Kidney (tissue), 14 donors: ENCODE data around the gene IFI16. TPM values are rescaled to one million over a fixed set of nuclear protein-coding genes. Genes with fewer than 3 reads are reported as not detected.

Source experiments
- DNase-seq, 5 donors: peaks; one replicate each; pipeline ENCODE4 v3.0.0-alpha.2; 2013 to 2020
- FAIRE-seq: peaks from 2 replicates; lab custom pipeline; 2012; peaks lifted over from hg19 to GRCh38; lab: Jason Lieb, UNC
- H3K27ac ChIP-seq, 2 donors: one replicate each; pipeline ENCODE4 v1.7.0; 2013; ENCODE audit warnings: low read depth in 2 of 2, low read length in 2 of 2, inconsistent platforms in 1 of 2
- H3K27me3 ChIP-seq: one replicate; pipeline ENCODE4 v1.7.1; 2013; ENCODE audit warnings: low read length, inconsistent platforms; ENCODE audit not compliant: control insufficient read depth, insufficient read depth
- H3K36me3 ChIP-seq, 3 donors: one replicate each; pipeline versions ENCODE4 v1.7.0 to v1.7.1; 2013; ENCODE audit warnings: low read length in 3 of 3, control low read depth in 1 of 3, inconsistent platforms in 1 of 3; ENCODE audit not compliant: insufficient read depth in 3 of 3, control insufficient read depth in 2 of 3
- H3K4me1 ChIP-seq, 3 donors: one replicate each; pipeline versions ENCODE4 v1.7.0 to v1.7.1; 2013; ENCODE audit warnings: low read length in 3 of 3, inconsistent platforms in 1 of 3, low read depth in 1 of 3; ENCODE audit not compliant: control insufficient read depth in 2 of 3, insufficient read depth in 2 of 3
- H3K4me3 ChIP-seq, 3 donors: one replicate each; pipeline versions ENCODE4 v1.7.0 to v1.8.1; 2013; ENCODE audit warnings: low read length in 3 of 3, control low read depth in 1 of 3, inconsistent platforms in 1 of 3
- H3K9ac ChIP-seq, 3 donors: one replicate each; pipeline versions ENCODE4 v1.7.0 to v1.7.1; 2013; ENCODE audit warnings: low read length in 3 of 3, control low read depth in 1 of 3, inconsistent platforms in 1 of 3
- H3K9me3 ChIP-seq, 3 donors: one replicate each; pipeline versions ENCODE4 v1.7.0 to v1.7.1; 2013; ENCODE audit warnings: low read length in 3 of 3, control low read depth in 1 of 3, inconsistent platforms in 1 of 3; ENCODE audit not compliant: control insufficient read depth in 2 of 3, insufficient read depth in 1 of 3
- intact Hi-C: fragments of 100-400 bp; cut with DNase I; formaldehyde crosslinking; loops from one replicate; pipeline ENCODE4 v1.11.1; 2022
- polyA plus RNA-seq: library from polyadenylated mRNA; stranded (reverse); fragments of 350-450 nt; fragmentation: Illumina TruSeq; extraction: RNeasy Lipid Tissue Mini Kit (QIAGEN cat#74804); gene quantifications from one replicate; pipeline ENCODE4 v1.2.3, GENCODE V29; 2014; ENCODE audit warnings: low read depth, low replicate concordance; ENCODE audit not compliant: insufficient read depth
- total RNA-seq: library from RNA; stranded (reverse); fragmentation: NEBNext Ultra II Directional; extraction: Animal tissue kit (Norgen Biotek cat#: 25700); gene quantifications from one replicate; pipeline ENCODE4 v1.2.1, GENCODE V29; 2021
- TF ChIP-seq, protein P1 (sequence below): IDR thresholded peaks from 3 replicates; pipeline ENCODE4 v1.5.1; 2012; ENCODE audit warnings: mild to moderate bottlenecking, moderate library complexity, borderline replicate concordance; ENCODE audit not compliant: insufficient read depth; ENCODE audit errors: extremely low read depth
- donor health status: control.
- donor health status: control.
- donor health status: control.
- donor health status: control.
- donor health status: control.
- donor health status: DM: yes; HTN: yes; CAD: no.
- donor health status: Normal renal cell carcinoma (clear cell type).

The IFI16 gene
- total and polyA plus RNA-seq, 2 donors from 2014 or later, result 30.0 to 91.8 TPM

DNA sequence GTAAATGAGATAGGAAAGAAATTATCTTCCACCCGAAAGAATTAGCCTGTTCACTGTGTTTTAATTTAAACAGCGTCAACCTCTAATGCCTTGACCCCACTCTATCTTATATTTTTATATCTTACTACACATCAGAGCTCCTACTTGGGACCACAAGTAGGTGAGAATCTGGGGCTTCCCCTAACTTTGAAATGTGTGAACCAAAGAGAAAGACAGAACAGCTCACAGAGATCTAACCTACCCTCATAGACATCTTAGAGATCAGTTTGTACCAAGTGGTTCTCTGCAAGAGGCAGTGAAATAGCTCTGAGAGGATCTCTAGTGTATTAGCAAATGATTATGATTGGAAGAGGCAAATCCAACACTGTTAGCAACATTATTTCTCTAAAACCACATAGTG lies 31.0 kb upstream of the IFI16 start:
- no peaks in the 10 kb centered on the region for H3K9me3 ChIP-seq
- no peaks in the 10 kb centered on the region for H3K4me1 ChIP-seq
- no peaks in the 10 kb centered on the region for H3K27me3 ChIP-seq
- TF ChIP-seq, protein P1, sequence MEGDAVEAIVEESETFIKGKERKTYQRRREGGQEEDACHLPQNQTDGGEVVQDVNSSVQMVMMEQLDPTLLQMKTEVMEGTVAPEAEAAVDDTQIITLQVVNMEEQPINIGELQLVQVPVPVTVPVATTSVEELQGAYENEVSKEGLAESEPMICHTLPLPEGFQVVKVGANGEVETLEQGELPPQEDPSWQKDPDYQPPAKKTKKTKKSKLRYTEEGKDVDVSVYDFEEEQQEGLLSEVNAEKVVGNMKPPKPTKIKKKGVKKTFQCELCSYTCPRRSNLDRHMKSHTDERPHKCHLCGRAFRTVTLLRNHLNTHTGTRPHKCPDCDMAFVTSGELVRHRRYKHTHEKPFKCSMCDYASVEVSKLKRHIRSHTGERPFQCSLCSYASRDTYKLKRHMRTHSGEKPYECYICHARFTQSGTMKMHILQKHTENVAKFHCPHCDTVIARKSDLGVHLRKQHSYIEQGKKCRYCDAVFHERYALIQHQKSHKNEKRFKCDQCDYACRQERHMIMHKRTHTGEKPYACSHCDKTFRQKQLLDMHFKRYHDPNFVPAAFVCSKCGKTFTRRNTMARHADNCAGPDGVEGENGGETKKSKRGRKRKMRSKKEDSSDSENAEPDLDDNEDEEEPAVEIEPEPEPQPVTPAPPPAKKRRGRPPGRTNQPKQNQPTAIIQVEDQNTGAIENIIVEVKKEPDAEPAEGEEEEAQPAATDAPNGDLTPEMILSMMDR, result no peak
- no peak overlapping the region for H3K4me3 ChIP-seq
- intact Hi-C loops, result no loop called here
- DNase-seq (no peak), FAIRE-seq (no peak)
- H3K9ac ChIP-seq, result no peak overlapping the region
- H3K36me3 ChIP-seq, result no peaks in the 10 kb centered on the region
- no peak overlapping the region for H3K27ac ChIP-seq

DNA sequence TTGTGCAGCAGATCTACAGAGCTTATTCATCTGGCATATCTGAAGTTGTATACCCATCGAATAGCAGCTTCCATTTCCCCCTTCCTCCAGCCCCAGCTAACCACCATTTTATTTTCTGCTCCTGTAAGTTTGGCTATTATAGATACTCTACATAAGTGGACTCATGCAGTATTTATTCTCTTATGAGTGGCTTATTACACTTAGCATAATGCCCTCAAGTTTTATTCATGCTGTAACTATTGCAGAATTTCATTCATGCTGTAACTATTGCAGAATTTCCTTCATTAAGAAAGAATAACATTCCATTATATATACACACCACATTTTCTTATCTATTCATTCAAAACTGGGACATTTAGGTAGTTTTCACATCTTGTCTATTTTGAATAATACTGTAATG lies 30.5 kb upstream of the IFI16 start:
- H3K4me3 ChIP-seq, result no peak overlapping the region
- H3K4me1 ChIP-seq, result no peaks in the 10 kb centered on the region
- no peaks in the 10 kb centered on the region for H3K9me3 ChIP-seq
- H3K27me3 ChIP-seq, result no peaks in the 10 kb centered on the region
- TF ChIP-seq, protein P1, result no peak
- no peaks in the 10 kb centered on the region for H3K36me3 ChIP-seq
- DNase-seq, result no peak
- intact Hi-C loops, result no loop called here
- H3K9ac ChIP-seq, result no peak overlapping the region
- FAIRE-seq, result no peak
- H3K27ac ChIP-seq, result no peak overlapping the region

DNA sequence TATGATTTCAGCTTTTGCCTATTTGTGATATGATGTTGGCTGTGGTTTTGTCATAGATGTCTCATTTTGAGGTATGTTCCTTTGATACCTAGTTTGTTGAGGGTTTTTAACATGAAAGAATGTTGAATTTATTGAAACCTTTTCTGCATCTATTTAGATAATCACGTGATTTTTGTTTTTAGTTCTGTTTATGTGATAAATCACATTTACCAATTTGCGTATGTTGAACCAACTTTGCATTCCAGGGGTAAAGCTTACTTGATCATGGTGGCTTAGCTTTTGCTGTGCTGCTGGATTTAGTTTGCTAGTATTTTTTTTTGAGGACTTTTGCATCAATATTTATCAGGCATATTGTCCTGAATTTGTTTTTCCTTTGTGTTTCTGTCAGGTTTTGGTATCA lies 26.5 kb upstream of the IFI16 start:
- H3K4me3 ChIP-seq, result no peak overlapping the region

More for the DNA sequence above, 26.5 kb upstream of the IFI16 start:
- Histone ChIP-seq H3K9me3 (no peaks in the 10 kb centered on the region), H3K36me3 (no peaks in the 10 kb centered on the region), H3K9ac (no peak overlapping the region), H3K4me1 (no peaks in the 10 kb centered on the region), H3K27me3 (no peaks in the 10 kb centered on the region), H3K27ac (no peak overlapping the region)
- intact Hi-C loops, result no loop called here
- TF ChIP-seq, protein P1, result no peak
- no peak for DNase-seq
- no peak for FAIRE-seq
